ENCODE results near the gene DHX8.
"Not testable (repeated sequence)": the region's sequence is repeated elsewhere in the genome, so short reads cannot be mapped to it uniquely, and the experiment has no call there.

DHX8 gene

GRCh38 chr17:43462569-43462968 is 21.2 kb upstream of the DHX8 start:
- not testable (repeated sequence) for DNase-seq

- DNase-seq: no peak
Measured at GRCh38 chr17:43463241-43463640, 20.5 kb upstream of the DHX8 start.

- DNase-seq: no peak
Measured at GRCh38 chr17:43464046-43464445, 19.7 kb upstream of the DHX8 start.

- DNase-seq: no peak
Measured at GRCh38 chr17:43465049-43465448, 18.7 kb upstream of the DHX8 start.

GRCh38 chr17:43467981-43468581 is 15.7 kb upstream of the DHX8 start:
- no peak for DNase-seq

GRCh38 chr17:43468691-43469139 is 15.1 kb upstream of the DHX8 start:
- DNase-seq: no peak

- DNase-seq: no peak
Measured at GRCh38 chr17:43469145-43469544, 14.6 kb upstream of the DHX8 start.

- no peak for DNase-seq
Measured at GRCh38 chr17:43471585-43472160, 12.1 kb upstream of the DHX8 start.

GRCh38 chr17:43475494-43476089 is 8.2 kb upstream of the DHX8 start:
- no peak for DNase-seq

- DNase-seq: not testable (repeated sequence)
Measured at GRCh38 chr17:43476306-43476705, 7.5 kb upstream of the DHX8 start.

GRCh38 chr17:43477832-43478634 is 5.7 kb upstream of the DHX8 start:
- no peak for DNase-seq

- no peak for DNase-seq
Measured at GRCh38 chr17:43479948-43480347, 3.8 kb upstream of the DHX8 start.

- DNase-seq: no peak
Measured at GRCh38 chr17:43482103-43483012, 1.4 kb upstream of the DHX8 start.

- DNase-seq: no peak
Measured at GRCh38 chr17:43490621-43491020, 6.8 kb downstream of the DHX8 start.

GRCh38 chr17:43509440-43509839 is 25.7 kb downstream of the DHX8 start:
- not testable (repeated sequence) for DNase-seq

GRCh38 chr17:43511199-43511598 is 27.4 kb downstream of the DHX8 start:
- DNase-seq: not testable (repeated sequence)

GRCh38 chr17:43515656-43516055 is 31.9 kb downstream of the DHX8 start:
- no peak for DNase-seq

GRCh38 chr17:43517161-43517560 is 33.4 kb downstream of the DHX8 start:
- no peak for DNase-seq

- no peak for DNase-seq
Measured at GRCh38 chr17:43517615-43518386, 34.0 kb downstream of the DHX8 start.

- no peak for DNase-seq
Measured at GRCh38 chr17:43521389-43521788, 37.6 kb downstream of the DHX8 start.

GRCh38 chr17:43524945-43525575 is 41.3 kb downstream of the DHX8 start:
- DNase-seq: no peak

Data from NCI-H1105 (cell line).